Left renal cortex interstitium (tissue), 4 donors: ENCODE measurements around the gene PDSS2. TPM values are rescaled to one million over a fixed set of nuclear protein-coding genes. Genes with fewer than 3 reads are reported as not detected.
A peak's percentile ranks its signal among the peaks of the same experiment; 100 is the strongest.
"Not testable (repeated sequence)": the region's sequence is repeated elsewhere in the genome, so short reads cannot be mapped to it uniquely, and the experiment has no call there.

Experiments
- DNase-seq, 4 donors: peaks; one replicate each; pipeline ENCODE4 v3.0.0-alpha.2; 2013; ENCODE audit warnings: low read depth in 4 of 4, low spot score in 2 of 4, missing footprints in 1 of 4
- polyA plus RNA-seq, 4 donors: library from polyadenylated mRNA; unstranded; fragments of 120-200 nt; gene quantifications; one replicate each; pipeline ENCODE4 v1.2.1, GENCODE V29; 2013; ENCODE audit not compliant: insufficient read length in 4 of 4

PDSS2 gene
- polyA plus RNA-seq, 4 donors: 16.7 to 19.9 (median 17.7) TPM

- no peak for DNase-seq
Observed at GRCh38 chr6:107479089-107479690, 19.8 kb upstream of the PDSS2 start.

GRCh38 chr6:107475826-107476225 is 16.5 kb upstream of the PDSS2 start:
- not testable (repeated sequence) for DNase-seq

GRCh38 chr6:107475360-107475759 is 16.0 kb upstream of the PDSS2 start:
- not testable (repeated sequence) for DNase-seq

- DNase-seq: no peak
Observed at GRCh38 chr6:107473660-107474059, 14.3 kb upstream of the PDSS2 start.

GRCh38 chr6:107470364-107470763 is 11.0 kb upstream of the PDSS2 start:
- DNase-seq: no peak

GRCh38 chr6:107466062-107466461 is 6.7 kb upstream of the PDSS2 start:
- no peak for DNase-seq

- no peak for DNase-seq
Observed at GRCh38 chr6:107460083-107460631, 793 bp upstream of the PDSS2 start.

- peak; percentile 21 to 58 (median 22) for DNase-seq
Observed at GRCh38 chr6:107458672-107459282, 587 bp downstream of the PDSS2 start.

GRCh38 chr6:107448776-107449175 is 10.6 kb downstream of the PDSS2 start:
- no peak for DNase-seq

GRCh38 chr6:107447663-107448216 is 11.6 kb downstream of the PDSS2 start:
- DNase-seq: no peak

GRCh38 chr6:107444277-107444676 is 15.1 kb downstream of the PDSS2 start:
- DNase-seq: no peak

GRCh38 chr6:107443608-107444267 is 15.6 kb downstream of the PDSS2 start:
- no peak for DNase-seq

- DNase-seq: no peak
Observed at GRCh38 chr6:107442938-107443607, 16.3 kb downstream of the PDSS2 start.

- DNase-seq: peak in 1 of 4 donors; percentile 28
Observed at GRCh38 chr6:107441682-107442081, 17.7 kb downstream of the PDSS2 start.

GRCh38 chr6:107440936-107441335 is 18.4 kb downstream of the PDSS2 start:
- DNase-seq: no peak

GRCh38 chr6:107439406-107439805 is 20.0 kb downstream of the PDSS2 start:
- no peak for DNase-seq

GRCh38 chr6:107437691-107438090 is 21.7 kb downstream of the PDSS2 start:
- no peak for DNase-seq

GRCh38 chr6:107436881-107437280 is 22.5 kb downstream of the PDSS2 start:
- no peak for DNase-seq

- DNase-seq: no peak
Observed at GRCh38 chr6:107435798-107436197, 23.6 kb downstream of the PDSS2 start.

- no peak for DNase-seq
Observed at GRCh38 chr6:107434812-107435211, 24.6 kb downstream of the PDSS2 start.

- not testable (repeated sequence) for DNase-seq
Observed at GRCh38 chr6:107425951-107426350, 33.4 kb downstream of the PDSS2 start.
